NK-92 treated with Interleukin-12 subunit alpha and Interleukin-12 subunit beta, amount 100 ng/mL, for 24 hours (cell line): ENCODE data around the gene NAA60.
A peak's percentile ranks its signal among the peaks of the same experiment; 100 is the strongest.
"Not testable (repeated sequence)": the region's sequence is repeated elsewhere in the genome, so short reads cannot be mapped to it uniquely, and the experiment has no call there.

Source experiments
- DNase-seq: peaks from one replicate; lab custom pipeline; 2025; lab: John Stamatoyannopoulos, UW

Gene NAA60

DNA sequence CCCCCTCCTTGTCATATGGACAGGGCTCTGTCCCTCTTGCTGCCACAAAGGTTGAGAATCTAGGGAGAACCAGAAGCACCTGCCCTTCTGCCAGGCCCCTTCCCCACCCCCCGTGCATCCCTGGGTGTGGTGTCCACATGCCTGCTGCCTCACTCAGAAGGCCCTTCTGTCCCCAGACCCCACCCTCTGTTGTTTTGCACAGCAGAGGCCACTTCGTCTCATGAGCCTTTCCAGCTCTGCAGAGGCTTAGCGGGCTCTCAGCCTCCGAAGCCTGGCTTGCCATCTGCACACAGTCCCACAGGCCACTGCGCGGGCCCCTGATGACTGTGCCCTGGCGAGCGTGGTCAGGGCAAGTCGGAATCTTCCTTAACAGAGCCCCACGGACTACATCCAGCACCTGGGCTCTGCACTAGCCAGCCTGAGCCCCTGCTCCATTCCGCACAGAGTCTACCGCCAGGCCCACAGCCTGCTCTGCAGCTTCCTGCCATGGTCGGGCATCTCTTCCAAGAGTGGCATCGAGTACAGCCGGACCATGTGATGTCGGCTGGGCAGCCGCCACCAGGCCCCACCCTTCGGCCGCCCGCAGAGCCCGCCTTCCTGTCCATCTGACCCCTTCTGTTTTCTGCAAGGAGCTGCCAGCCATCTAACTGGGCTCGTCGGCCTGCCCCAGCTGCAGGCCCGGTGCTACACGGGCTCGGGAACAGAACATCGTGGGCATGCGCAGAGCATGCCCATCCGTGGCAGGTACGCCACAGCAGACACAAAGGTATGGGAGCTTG is 41.0 kb downstream of the NAA60 start:
- DNase-seq = no peak

DNA sequence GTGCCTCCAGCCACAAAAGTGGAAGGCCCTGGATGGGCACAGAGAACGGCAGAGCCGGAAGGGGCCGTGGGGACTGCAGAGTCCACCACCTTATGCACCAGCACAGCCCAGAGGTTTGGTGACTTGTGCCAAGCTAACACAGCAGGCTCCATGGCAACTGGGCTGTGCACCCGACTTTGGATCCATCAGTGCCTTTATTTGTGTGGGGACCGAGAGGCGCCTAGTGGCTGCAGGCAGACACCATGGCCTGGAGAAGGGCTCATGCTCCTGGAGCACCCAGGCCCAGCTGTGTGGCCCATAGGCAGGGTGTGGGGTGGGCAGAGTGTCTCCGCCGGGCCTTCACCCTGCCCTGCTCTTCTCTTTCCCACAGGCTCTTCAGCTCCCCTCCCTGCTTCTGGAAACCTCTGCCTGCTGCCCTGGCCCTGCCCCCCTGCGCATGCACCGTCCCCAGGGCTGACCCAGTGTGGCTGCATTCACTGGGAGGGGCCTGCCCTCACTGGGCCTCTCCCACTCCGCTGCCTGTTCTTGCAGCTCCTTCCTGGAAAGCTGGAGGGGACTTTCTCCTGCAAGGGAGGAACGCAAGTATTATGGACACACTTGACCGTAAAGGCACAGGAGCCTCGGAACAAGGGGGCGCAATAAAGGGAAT is 41.7 kb downstream of the NAA60 start:
- DNase-seq = no peak

DNA sequence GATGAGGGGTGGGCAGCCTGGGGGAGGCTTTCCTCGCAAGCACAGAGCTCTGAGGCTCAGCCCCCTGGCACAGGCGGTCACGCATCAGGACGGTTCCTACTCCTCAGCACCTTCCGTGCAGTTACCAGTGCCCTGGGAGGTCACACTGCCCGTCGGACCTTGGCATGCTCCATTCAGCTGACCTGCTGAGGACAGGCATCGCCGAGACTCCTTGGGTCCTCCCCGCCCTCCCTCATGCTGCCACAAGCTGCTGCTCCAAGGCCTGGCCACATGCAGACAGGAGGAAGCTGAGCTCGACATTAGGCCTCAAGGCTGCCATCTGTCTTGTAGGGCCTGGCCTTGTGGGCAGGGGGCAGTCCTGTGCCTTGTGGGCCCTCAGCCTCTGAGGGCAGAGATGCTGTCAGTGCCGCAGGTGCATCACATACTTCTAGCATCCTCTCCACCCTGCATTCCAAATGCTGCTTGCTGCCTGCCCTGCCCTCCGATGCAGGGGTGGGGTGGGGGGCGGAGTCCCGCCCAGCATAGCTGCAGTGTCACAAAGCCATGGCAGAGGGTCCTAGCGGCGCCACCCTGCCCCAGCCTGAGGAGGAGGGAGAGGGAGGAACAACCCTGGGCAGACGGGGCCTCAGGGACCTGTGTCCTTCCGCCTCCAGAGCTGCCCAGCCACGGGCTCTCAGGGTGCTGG is 42.5 kb downstream of the NAA60 start:
- DNase-seq = no peak

GRCh38 chr16:3486506-3487215 is 43.2 kb downstream of the NAA60 start:
- DNase-seq = no peak

DNA sequence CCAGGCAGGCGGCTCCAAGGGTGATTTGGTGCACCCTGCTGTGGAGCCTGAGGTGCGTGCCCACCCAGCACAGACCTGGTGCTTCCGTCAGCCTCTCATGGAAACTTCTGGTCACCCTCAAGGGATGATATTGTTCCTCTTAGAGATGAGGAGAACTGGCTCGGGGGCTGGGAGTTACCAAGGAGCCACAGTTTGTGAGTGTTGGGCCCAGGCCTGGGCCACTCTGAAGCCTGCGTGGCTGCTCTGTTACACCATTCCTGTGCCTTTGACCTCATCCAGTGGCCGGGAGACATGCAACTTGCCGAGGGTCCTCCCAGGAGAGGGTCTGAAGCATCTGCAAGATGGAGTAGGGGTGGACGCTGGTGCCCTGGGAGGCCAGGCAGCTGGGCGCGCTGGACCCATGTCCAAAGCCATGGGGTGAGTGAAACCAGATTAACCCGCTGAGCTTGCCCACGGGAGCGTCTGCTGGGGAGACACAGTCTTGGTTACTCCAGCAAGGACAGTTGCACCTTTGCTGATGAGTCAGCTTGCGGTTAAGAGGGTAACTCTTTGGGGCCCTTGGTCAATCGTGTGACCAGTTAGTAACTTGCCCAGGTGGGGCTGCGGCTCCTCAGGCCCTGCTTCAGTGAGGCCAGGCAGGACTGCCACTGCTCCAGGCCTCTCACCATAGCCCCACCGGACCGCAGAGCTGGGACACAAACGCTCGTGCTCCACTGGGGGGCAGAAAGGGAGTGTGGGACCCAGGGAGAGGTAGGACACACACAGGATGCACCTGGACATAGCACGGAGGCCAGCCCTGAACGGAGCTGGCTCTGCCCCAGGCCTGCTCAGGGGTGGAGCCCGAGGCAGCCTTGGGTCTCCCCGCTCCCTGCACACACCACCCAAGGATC is 44.3 kb downstream of the NAA60 start:
- no peak for DNase-seq

GRCh38 chr16:3488801-3489200 is 45.3 kb downstream of the NAA60 start:
- DNase-seq = no peak

DNA sequence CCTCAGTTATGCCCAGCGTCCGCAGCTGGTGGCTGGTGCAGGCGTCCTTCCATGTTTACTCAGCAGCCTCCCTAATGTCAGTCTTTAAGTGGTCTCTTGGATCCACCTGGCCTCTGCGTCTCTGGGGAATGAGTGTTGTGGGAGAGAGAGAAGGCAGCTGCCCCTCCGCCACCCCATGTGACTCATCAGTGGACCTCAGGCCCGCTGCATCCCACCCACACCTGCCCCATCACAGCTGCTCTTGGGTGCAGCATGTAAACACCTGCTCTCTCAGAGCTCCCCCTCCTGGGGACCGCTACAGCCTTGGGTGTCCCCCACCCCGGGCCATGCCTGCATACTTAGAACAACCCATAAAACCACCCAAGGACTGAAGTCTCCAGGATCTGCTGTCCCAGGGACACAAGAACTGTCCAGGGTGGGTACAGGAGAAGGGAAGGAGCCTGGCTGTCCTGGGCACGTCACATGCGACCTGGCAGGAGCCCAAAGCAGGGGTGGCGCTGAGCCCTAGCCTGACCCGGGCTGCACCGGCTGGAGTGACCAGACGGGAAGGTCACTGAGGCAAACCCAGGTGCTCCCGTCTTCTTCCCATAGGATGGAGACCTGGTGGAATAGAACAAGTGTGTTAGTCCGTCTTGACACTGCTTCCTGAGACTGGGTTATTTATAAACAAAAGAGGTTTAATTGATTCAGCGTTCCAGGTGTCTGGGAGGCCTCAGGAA is 47.6 kb downstream of the NAA60 start:
- no peak for DNase-seq

- no peak for DNase-seq
Observed at GRCh38 chr16:3492356-3492755, 48.9 kb downstream of the NAA60 start.

GRCh38 chr16:3494386-3494973 is 51.0 kb downstream of the NAA60 start:
- no peak for DNase-seq

- no peak for DNase-seq
Observed at GRCh38 chr16:3495176-3495575, 51.7 kb downstream of the NAA60 start, which contains the start of gene C16orf90. C16orf90 (minus strand) TSS chr16:3495489; CDS start chr16:3495421, 68 bp downstream.

DNA sequence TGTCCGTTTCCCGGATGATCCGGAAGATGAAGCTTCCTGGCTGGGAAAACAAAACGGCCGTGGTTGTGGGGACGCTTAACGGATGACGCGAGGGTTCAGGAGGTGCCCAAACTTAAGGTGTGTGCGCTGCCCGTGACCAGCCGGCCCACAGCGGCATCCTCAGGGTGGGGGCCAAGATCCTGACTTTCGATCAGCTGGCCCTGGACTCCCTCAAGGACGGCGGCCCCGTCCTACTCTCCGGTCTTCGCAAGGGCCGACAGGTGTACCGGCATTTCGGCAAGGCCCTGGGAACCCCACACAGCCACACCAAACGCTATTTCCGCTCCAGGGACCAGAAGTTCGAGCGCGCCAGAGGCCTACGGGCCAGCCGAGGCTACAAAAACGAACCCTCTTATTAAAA is 52.9 kb downstream of the NAA60 start:
- no peak for DNase-seq

DNA sequence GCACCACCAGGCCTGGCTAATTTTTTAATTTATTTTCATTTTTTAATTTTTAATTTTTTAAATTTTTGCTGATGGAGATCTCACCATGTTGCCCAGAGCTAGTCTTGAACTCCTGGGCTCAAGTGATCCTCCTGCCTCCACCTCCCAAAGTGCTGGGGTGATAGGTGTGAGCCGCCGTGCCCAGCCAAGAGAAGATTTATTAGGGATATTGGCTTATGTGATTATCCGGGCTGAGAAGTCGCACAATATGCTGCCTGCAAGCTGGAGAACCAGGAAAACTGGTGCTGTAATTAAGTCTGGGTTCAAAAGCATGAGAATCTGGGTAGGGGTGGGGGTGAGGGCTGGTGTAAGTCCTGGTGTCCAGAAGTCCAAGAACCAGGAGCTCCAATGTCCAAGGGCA is 54.3 kb downstream of the NAA60 start:
- no peak for DNase-seq

GRCh38 chr16:3498988-3499387 is 55.5 kb downstream of the NAA60 start:
- no peak for DNase-seq

DNA sequence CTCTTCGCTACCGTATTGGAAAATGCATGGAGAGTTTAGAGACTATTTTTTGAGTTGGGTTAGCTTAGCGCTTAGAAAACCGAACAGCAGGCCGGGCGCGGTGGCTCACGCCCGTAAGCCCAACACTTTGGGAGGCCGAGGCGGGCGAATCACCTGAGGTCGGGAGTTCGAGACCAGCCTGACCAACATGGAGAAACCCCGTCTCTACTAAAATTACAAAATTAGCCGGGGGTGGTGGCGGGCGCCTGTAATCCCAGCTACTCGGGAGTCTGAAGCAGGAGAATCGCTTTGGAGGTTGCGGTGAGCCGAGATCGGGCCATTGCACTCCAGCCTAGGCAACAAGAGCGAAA is 57.9 kb downstream of the NAA60 start:
- not testable (repeated sequence) for DNase-seq

DNA sequence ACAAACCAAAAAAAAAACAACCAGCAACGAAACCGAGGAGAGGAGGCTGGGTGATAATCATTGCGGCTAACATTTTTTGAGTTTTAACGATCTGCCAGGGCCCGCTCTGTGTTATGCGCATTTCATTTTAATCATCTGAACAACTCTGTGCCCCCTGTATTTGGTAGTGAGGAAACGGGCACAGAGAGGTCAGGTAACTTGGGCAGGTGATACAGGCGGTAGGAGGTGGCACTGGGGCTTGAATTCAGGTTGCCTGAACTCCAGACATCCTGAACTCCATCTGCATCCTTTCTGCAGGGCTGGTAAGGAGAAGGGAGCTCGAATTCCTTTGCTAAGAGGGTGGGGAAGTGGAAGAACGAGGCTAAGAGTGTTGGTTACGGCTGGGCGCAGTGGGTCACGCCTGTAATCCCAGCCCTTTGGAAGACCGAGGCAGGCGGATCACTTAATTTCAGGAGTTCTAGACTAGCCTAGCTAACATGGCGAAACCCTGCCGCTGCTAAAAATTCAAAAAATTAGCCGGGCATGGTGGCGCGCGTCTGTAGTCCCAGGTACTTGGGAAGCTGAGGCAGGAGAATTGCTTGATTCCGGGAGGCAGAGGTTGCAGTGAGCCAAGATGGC is 58.4 kb downstream of the NAA60 start:
- DNase-seq = no peak

- peak; percentile 25 for DNase-seq
Observed at GRCh38 chr16:3503523-3503922, 60.0 kb downstream of the NAA60 start.

- DNase-seq = no peak
Observed at GRCh38 chr16:3508736-3509135, 65.3 kb downstream of the NAA60 start.

- DNase-seq = no peak
Observed at GRCh38 chr16:3509470-3509928, 66.0 kb downstream of the NAA60 start.

DNA sequence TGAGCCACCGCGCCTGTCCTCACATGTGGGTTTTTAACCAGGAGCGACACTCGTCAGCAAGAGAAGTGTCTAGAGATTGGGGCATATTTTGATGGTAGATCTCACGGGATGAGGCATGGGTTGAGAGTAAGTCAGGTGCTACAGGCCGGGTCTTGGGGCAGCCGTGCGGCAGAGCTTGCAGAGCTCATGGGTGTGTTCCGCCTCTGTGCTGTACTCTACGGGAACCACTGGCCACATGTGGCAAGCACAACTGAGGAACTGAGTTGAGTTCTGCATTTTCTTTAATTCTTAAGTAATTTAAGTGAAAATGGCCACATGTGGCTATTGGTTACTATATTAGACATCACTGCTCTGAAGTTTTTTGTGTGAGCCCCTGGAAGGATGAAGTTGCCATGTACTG is 66.9 kb downstream of the NAA60 start:
- DNase-seq = no peak
